IMR-90 (cell line): Measurements from ENCODE around the gene PLAGL1. TPM values are rescaled to one million over a fixed set of nuclear protein-coding genes. Genes with fewer than 3 reads are reported as not detected.

Source experiments
- ATAC-seq: fragments of 200-7000 bp; cut with Tn5 transposase; 2 replicates; pipeline ENCODE4 v1.9.1; 2020; ENCODE audit warnings: low read depth, mild to moderate bottlenecking, moderate library complexity
- BruUV-seq: library from RNA; stranded (reverse); fragments of 400-500 nt; replicated peaks from 2 replicates; lab custom pipeline; 2021; lab: Mats Ljungman, UMichigan
- CTCF ChIA-PET: fragments of 300-600 bp; formaldehyde crosslinking; extraction: SDS; loops from one replicate; lab custom pipeline; 2021; ENCODE audit warnings: antibody characterized with exemption; lab: Yijun Ruan, JAX
- POLR2A ChIA-PET: fragments of 300-600 bp; sonication (Branson Sonifier 250); formaldehyde crosslinking; loops from one replicate; lab custom pipeline; 2022; ENCODE audit warnings: antibody characterized with exemption; ENCODE audit not compliant: unreplicated experiment; lab: Charles Lee
- DNase-seq: peaks from one replicate; pipeline ENCODE4 v3.0.0; 2013
- H2AFZ ChIP-seq: replicated peaks from 2 replicates; pipeline ENCODE3; 2013; ENCODE audit warnings: low read length, mild to moderate bottlenecking; ENCODE audit not compliant: poor library complexity
- H2AK5ac ChIP-seq: 2 replicates; pipeline ENCODE4 v1.6.1; 2013; ENCODE audit warnings: low read depth, low read length, inconsistent platforms
- H2AK9ac ChIP-seq: replicated peaks from 2 replicates; pipeline ENCODE3; 2013; ENCODE audit warnings: mild to moderate bottlenecking, low read depth, low read length, moderate library complexity; ENCODE audit not compliant: poor library complexity
- H2BK120ac ChIP-seq: 2 replicates; pipeline ENCODE4 v1.6.1; 2013; ENCODE audit warnings: low read depth, low read length, inconsistent platforms
- H2BK15ac ChIP-seq: 3 replicates; pipeline ENCODE4 v1.6.1; 2013; ENCODE audit warnings: low read depth, low read length, inconsistent platforms
- H2BK20ac ChIP-seq: 2 replicates; pipeline ENCODE4 v1.6.1; 2013; ENCODE audit warnings: low read depth, mild to moderate bottlenecking, inconsistent platforms, low read length, moderate library complexity
- H2BK5ac ChIP-seq: 2 replicates; pipeline ENCODE4 v1.6.1; 2013; ENCODE audit warnings: mild to moderate bottlenecking, low read depth, low read length, inconsistent platforms; ENCODE audit not compliant: poor library complexity, severe bottlenecking
- H3K14ac ChIP-seq: replicated peaks from 2 replicates; pipeline ENCODE4 v1.6.1; 2013; ENCODE audit warnings: low read depth, low read length, inconsistent platforms
- H3K18ac ChIP-seq: 2 replicates; pipeline ENCODE4 v1.6.1; 2013; ENCODE audit warnings: low read depth, low read length, control low read depth
- H3K23ac ChIP-seq: 2 replicates; pipeline ENCODE4 v1.6.1; 2013; ENCODE audit warnings: low read depth, low read length, inconsistent platforms
- H3K27ac ChIP-seq: 2 replicates; pipeline ENCODE4 v1.5.1; 2013; ENCODE audit warnings: mild to moderate bottlenecking, control low read depth, low read length; ENCODE audit not compliant: insufficient read depth
- H3K27me3 ChIP-seq: 2 replicates; pipeline ENCODE4 v1.6.1; 2013; ENCODE audit warnings: low read length; ENCODE audit not compliant: control insufficient read depth, insufficient read depth
- H3K36me3 ChIP-seq: 2 replicates; pipeline ENCODE4 v1.6.1; 2013; ENCODE audit warnings: low read length, mixed read lengths; ENCODE audit not compliant: control insufficient read depth, insufficient read depth
- H3K4ac ChIP-seq: 2 replicates; pipeline ENCODE4 v1.6.1; 2013; ENCODE audit warnings: low read depth, low read length, inconsistent platforms
- H3K4me1 ChIP-seq: 2 replicates; pipeline ENCODE4 v1.6.1; 2013; ENCODE audit warnings: low read length, mixed read lengths; ENCODE audit not compliant: control insufficient read depth, insufficient read depth
- H3K4me2 ChIP-seq: 2 replicates; pipeline ENCODE4 v1.6.1; 2013; ENCODE audit warnings: low read depth, mild to moderate bottlenecking, control low read depth, low read length, moderate library complexity
- H3K4me3 ChIP-seq: 2 replicates; pipeline ENCODE4 v1.5.1; 2013; ENCODE audit warnings: low read depth, mild to moderate bottlenecking, control low read depth, low read length, moderate library complexity; ENCODE audit not compliant: insufficient read depth
- H3K56ac ChIP-seq: 2 replicates; pipeline ENCODE4 v1.6.1; 2013; ENCODE audit warnings: low read length, inconsistent platforms; ENCODE audit not compliant: insufficient read depth; ENCODE audit errors: extremely low read depth
- H3K79me1 ChIP-seq, 2 experiments: 2 replicates each; pipeline ENCODE4 v1.6.1; 2013; ENCODE audit warnings: low read length in 2 of 2, inconsistent platforms in 1 of 2, low read depth in 1 of 2
- H3K9ac ChIP-seq: 2 replicates; pipeline ENCODE4 v1.6.1; 2013; ENCODE audit warnings: low read depth, low read length, control low read depth
- H3K9me1 ChIP-seq: 2 replicates; pipeline ENCODE4 v1.6.1; 2013; ENCODE audit warnings: low read length, inconsistent platforms; ENCODE audit not compliant: insufficient read depth
- H3K9me3 ChIP-seq: 2 replicates; pipeline ENCODE4 v1.6.1; 2013; ENCODE audit warnings: low read length; ENCODE audit not compliant: control insufficient read depth, insufficient read depth
- H4K20me1 ChIP-seq: 2 replicates; pipeline ENCODE4 v1.6.1; 2013; ENCODE audit warnings: low read length, inconsistent platforms; ENCODE audit not compliant: insufficient read depth
- H4K5ac ChIP-seq: 2 replicates; pipeline ENCODE4 v1.6.1; 2013; ENCODE audit warnings: mild to moderate bottlenecking, low read depth, low read length, control low read depth
- H4K8ac ChIP-seq, 2 experiments: 2 replicates each; pipeline ENCODE4 v1.6.1; 2013; ENCODE audit warnings: low read depth in 2 of 2, low read length in 2 of 2, control low read depth in 1 of 2, inconsistent platforms in 1 of 2
- H4K91ac ChIP-seq: 2 replicates; pipeline ENCODE4 v1.6.1; 2013; ENCODE audit warnings: low read depth, low read length, inconsistent platforms; ENCODE audit not compliant: insufficient read depth
- NFE2L2 ChIP-seq: fragments of 150-350 bp; IDR thresholded peaks from 2 replicates; pipeline ENCODE4 v1.6.1; 2016; ENCODE audit warnings: low read depth, mild to moderate bottlenecking, low read length
- POLR2A ChIP-seq: IDR thresholded peaks from 2 replicates; pipeline ENCODE4 v1.6.1; 2012; ENCODE audit warnings: mild to moderate bottlenecking, low read depth, low read length
- WGBS, 2 experiments: methylation state at CpG; one replicate each; pipeline versions ENCODE4 v1.1.5 to v1.1.7; 2013; ENCODE audit warnings: missing lambda C conversion rate in 2 of 2; ENCODE audit not compliant: insufficient read length in 1 of 2; ENCODE audit errors: extremely low coverage in 2 of 2; 5-methylcytosine and 5-hydroxymethylcytosine counted together
- dilution Hi-C: fragments of 300-500 bp; cut with HindIII; formaldehyde crosslinking; loops from one replicate; pipeline ENCODE4 v1.14.3; 2018; ENCODE audit warnings: low sequenced_read_pairs; ENCODE audit not compliant: unreplicated experiment
- in situ Hi-C: fragments of 300-500 bp; cut with MboI; formaldehyde crosslinking; loops from 3 replicates; pipeline ENCODE4 v1.14.3; 2019; ENCODE audit warnings: low sequenced_read_pairs, inconsistent platforms, mixed read lengths
- intact Hi-C: fragments of 100-400 bp; cut with micrococcal nuclease; formaldehyde crosslinking; loops from 2 replicates; pipeline ENCODE4 v1.10.0; 2022
- polyA plus RNA-seq, 3 experiments: library from polyadenylated mRNA; depleted of rRNA; stranded (reverse); fragments of >200 nt; gene quantifications; 2 replicates each; pipeline ENCODE4 v1.2.3, GENCODE V29; 2012; ENCODE audit warnings: low replicate concordance in 1 of 3
- total RNA-seq: library from RNA; depleted of rRNA; stranded (reverse); fragments of >200 nt; gene quantifications from 2 replicates; pipeline ENCODE4 v1.2.3, GENCODE V29; 2012

Gene PLAGL1
- total and polyA plus RNA-seq, 2 of the 4 experiments (the other 2 are of a cell fraction): 23.3 to 73.8 TPM

DNA sequence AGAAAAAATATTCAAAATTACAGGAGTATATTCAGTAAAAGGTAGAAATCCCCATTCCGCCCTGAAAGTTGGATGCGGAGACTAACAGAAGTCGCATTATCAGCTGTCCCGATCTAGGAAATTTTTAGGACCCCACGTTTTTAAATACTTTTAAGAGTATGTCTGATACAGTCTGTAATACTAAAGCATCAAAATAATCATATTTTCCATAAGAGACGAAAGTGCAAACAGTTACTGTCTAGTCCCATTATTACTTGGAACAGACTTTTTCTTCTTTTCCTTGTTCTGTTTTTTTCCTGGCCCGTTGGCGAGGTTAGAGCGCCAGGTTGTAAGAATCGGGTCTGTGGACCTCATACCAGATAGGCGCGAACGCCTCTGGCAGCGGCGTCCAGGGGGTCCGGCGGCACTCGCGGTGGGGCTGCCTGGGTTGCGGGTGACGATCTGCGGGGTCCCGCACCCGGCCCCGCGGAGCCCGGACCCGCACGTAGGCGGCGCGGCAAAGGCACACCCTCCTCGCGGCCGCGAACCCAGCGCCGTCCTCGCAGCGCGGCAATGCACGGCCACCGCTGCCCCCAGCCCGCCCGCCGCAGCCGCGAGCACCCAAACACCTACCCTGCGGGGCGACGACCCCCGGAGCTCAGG lies 460 bp downstream of the PLAGL1 start:
- no peak overlapping the region for H2BK15ac ChIP-seq
- dilution Hi-C loops: no loop called here
- peak; percentile 46 for ATAC-seq
- in situ Hi-C loops: loop anchor here (25.0 kb wide), 1 partner anchor 1320 kb away; no protein-coding TSS in a partner anchor
- H3K4me2 ChIP-seq: peak overlapping the region; percentile 91; the same call in 1 of the 2 replicates
- no peak for DNase-seq
- WGBS, 2 experiments: 60% methylated on average over 4 of the region's 52 CpGs; no CpG with 5 or more reads in 1 of the 2 experiments
- CTCF ChIA-PET: no interaction called here
- peak overlapping the region; percentile 69 for H3K14ac ChIP-seq
- H4K91ac ChIP-seq: no peak overlapping the region; the same call in 1 of the 2 replicates
- H3K9me1 ChIP-seq: no peaks in the 10 kb centered on the region
- peak overlapping the region; percentile 89 for H3K9ac ChIP-seq
- intact Hi-C loops: loop anchor here (1.0 to 5.0 kb wide), 2 partner anchors 35 to 431 kb away; no protein-coding TSS in a partner anchor
- BruUV-seq: no TSS peak
- TF ChIP-seq POLR2A: no peak
- no peak for TF ChIP-seq NFE2L2
- H3K36me3 ChIP-seq: no peaks in the 10 kb centered on the region
- POLR2A ChIA-PET: interaction anchor here (0.5 kb wide), 1 partner anchor 304 kb away, joined by 3 read pairs; no protein-coding TSS in a partner anchor
- H3K4me3 ChIP-seq: peak overlapping the region; percentile 69
- peak overlapping the region; percentile 7 for H2AK9ac ChIP-seq
- no peak overlapping the region for H3K4ac ChIP-seq
- peak overlapping the region; percentile 31; the same call in 1 of the 2 replicates for H3K56ac ChIP-seq
- H2BK20ac ChIP-seq: no peak overlapping the region
- no peak overlapping the region for H3K23ac ChIP-seq
- H3K27ac ChIP-seq: peak overlapping the region; percentile 11
- no peak overlapping the region for H2AK5ac ChIP-seq
- H2BK5ac ChIP-seq: peak overlapping the region; percentile 83
- H3K9me3 ChIP-seq: no peaks in the 10 kb centered on the region
- H3K4me1 ChIP-seq: no peaks in the 10 kb centered on the region; the same call in 1 of the 2 replicates
- peak overlapping the region; percentile 16; the same call in 1 of the 2 replicates for H3K18ac ChIP-seq
- peaks cover 0 to 5% of the 10 kb centered on the region in 2 experiments; a peak in 1 of 4 replicates for H3K79me1 ChIP-seq
- H2AFZ ChIP-seq: peak overlapping the region; percentile 91
- H3K27me3 ChIP-seq: no peaks in the 10 kb centered on the region
- no peak overlapping the region for H4K5ac ChIP-seq
- no peaks in the 10 kb centered on the region for H4K20me1 ChIP-seq
- 0 out of 4 replicates have a peak overlapping the region, but pooled peaks of 1 of the 2 experiments have one; percentile 21 for H4K8ac ChIP-seq
- no peak overlapping the region for H2BK120ac ChIP-seq
